Activated T-helper 17 cell treated with anti-CD3 and anti-CD28 coated beads, Interleukin-2, amount 50 U/mL, for 72 hours (primary cell): Measurements from ENCODE around the gene INSR. TPM values are rescaled to one million over a fixed set of nuclear protein-coding genes. Genes with fewer than 3 reads are reported as not detected.

ENCODE experiments used
- ATAC-seq: fragments of 150-1000 bp; cut with Tn5 transposase; replicated peaks from 2 replicates; pipeline ENCODE4 v1.10.0; 2021; ENCODE audit warnings: mild to moderate bottlenecking, moderate library complexity
- H3K27ac Mint-ChIP-seq: one replicate; pipeline ENCODE4 v1.8.0; 2022; ENCODE audit warnings: mixed read lengths
- H3K27me3 Mint-ChIP-seq: one replicate; pipeline ENCODE4 v1.8.0; 2022; ENCODE audit warnings: mixed read lengths
- H3K36me3 Mint-ChIP-seq: one replicate; pipeline ENCODE4 v1.8.0; 2022; ENCODE audit warnings: low read depth, mild to moderate bottlenecking, mixed read lengths
- H3K4me1 Mint-ChIP-seq: one replicate; pipeline ENCODE4 v1.8.0; 2022; ENCODE audit warnings: mixed read lengths
- H3K4me3 Mint-ChIP-seq: one replicate; pipeline ENCODE4 v1.8.0; 2022; ENCODE audit warnings: mild to moderate bottlenecking, mixed read lengths
- H3K9me3 Mint-ChIP-seq: one replicate; pipeline ENCODE4 v1.8.0; 2022; ENCODE audit warnings: mixed read lengths
- total RNA-seq, 2 donors: library from RNA; stranded (reverse); gene quantifications; one replicate each; pipeline ENCODE4 v1.2.3, GENCODE V29; 2022

The INSR gene
- total RNA-seq, 2 donors from 2014 or later, result 0.69 to 5.0 TPM

- ATAC-seq, result no peak
- H3K27ac Mint-ChIP-seq, result no peak overlapping the region
These were observed 13.1 kb downstream of the INSR start for GRCh38 chr19:7280940-7281666.

DNA sequence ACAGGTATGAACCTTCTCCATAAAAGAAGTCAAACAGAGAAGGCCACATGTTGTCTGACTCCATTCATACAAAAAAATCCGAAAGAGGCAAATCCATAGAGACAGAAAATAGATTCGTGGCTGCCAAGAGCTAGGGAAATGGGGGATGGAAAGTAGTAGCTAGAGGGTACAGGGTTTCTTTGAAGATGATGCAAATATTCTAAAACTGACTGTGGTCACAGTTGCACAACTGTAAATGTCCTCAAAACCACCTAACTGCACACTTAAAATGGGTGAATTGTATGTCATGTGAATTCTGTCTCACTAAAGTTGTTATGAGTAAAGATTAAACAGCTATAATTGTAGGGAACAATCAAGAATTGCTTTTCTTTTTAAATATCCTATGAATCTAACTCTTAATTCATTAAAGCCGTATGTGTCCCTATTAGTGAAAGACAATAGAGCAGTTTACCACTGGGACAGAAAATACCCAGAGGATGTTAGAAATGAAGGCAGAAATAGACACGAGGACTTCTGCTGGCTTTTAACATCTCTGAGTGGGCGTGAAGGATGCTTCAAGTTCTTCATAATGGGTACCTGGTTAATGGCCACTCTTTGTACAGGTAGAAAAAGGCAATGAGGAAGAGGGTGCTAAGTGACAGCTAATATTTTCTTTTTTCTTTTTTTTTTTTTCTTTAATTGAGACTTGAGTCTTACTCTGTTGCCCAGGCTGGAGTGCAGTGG lies 21.2 kb downstream of the INSR start:
- H3K27ac Mint-ChIP-seq, result no peak overlapping the region
- no peak for ATAC-seq
- no peaks in the 10 kb centered on the region for H3K4me1 Mint-ChIP-seq
- H3K27me3 Mint-ChIP-seq, result no peaks in the 10 kb centered on the region
- H3K36me3 Mint-ChIP-seq, result no peaks in the 10 kb centered on the region
- no peaks in the 10 kb centered on the region for H3K9me3 Mint-ChIP-seq
- H3K4me3 Mint-ChIP-seq, result no peak overlapping the region

More at GRCh38 chr19:7280940-7281666, 13.1 kb downstream of the INSR start:
- H3K36me3 Mint-ChIP-seq, result no peaks in the 10 kb centered on the region
- no peaks in the 10 kb centered on the region for H3K4me1 Mint-ChIP-seq
- no peaks in the 10 kb centered on the region for H3K27me3 Mint-ChIP-seq
- H3K4me3 Mint-ChIP-seq, result no peak overlapping the region
- no peaks in the 10 kb centered on the region for H3K9me3 Mint-ChIP-seq

DNA sequence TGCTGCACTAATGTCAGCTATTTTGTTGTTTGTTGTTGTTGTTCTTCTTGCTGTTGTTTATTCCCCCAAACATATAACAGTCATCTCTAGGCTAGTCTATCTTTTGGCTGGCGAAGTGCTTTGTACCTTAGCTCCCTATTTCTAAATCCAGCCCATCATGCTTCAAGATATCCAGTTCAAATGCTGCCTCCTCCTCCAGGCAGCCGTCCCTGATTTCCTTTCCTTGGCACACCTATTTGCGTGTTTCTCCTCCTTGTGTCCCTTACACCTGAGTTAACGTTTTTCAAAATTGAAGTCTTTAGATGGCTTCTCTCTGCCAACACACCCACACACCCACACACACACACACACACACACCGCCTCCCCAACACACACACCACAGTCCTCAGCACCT lies 25.5 kb downstream of the INSR start:
- H3K27ac Mint-ChIP-seq, result no peak overlapping the region
- no peaks in the 10 kb centered on the region for H3K9me3 Mint-ChIP-seq
- H3K36me3 Mint-ChIP-seq, result no peaks in the 10 kb centered on the region
- H3K27me3 Mint-ChIP-seq, result no peaks in the 10 kb centered on the region
- no peak overlapping the region for H3K4me3 Mint-ChIP-seq
- no peaks in the 10 kb centered on the region for H3K4me1 Mint-ChIP-seq
- ATAC-seq, result no peak

DNA sequence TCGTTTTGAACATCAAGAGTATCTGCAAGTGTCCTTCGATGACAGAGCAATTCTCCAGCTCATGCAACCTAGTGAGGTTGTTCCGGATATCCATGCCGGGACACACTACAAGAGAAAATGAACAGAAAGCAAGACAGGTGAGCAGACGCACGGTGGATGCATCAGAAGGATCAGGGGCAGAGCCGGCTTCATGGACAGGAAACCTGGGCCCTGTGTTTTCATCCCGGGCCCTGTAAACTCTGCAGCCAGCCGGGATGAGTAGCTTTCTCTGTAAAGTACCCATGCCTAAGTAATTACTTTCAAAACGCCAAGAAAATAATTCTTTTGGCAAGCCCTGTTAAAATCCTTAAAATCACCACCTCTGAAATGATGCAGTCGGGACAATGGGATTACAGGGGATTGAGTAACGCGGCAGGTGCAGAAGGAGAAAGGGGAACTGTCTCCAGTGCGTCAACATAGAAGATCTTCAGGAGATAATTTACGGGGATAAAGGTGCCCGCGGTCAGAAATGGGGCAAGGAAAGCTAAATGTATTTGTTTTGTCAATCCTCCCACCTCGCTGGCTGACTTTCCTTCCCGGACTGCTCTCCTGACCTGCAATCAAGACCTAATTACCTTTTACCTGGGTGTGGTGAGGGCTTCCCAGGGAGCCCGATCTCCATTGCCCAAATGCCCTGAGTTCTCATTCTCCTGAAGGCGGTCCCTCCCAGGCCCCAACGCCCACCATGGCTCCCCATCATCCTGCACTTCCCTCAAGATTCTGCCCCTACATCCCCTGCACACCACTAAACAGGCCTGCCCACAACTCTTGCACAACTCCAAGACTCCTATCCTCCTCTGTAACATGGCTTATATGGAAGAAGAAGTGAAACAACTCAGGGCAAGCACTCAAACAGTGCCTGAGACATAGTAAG lies 26.2 kb downstream of the INSR start:
- Mint-ChIP-seq H3K9me3 (no peaks in the 10 kb centered on the region), H3K36me3 (no peaks in the 10 kb centered on the region), H3K27me3 (no peaks in the 10 kb centered on the region), H3K4me1 (no peaks in the 10 kb centered on the region), H3K27ac (no peak overlapping the region), H3K4me3 (no peak overlapping the region)
- ATAC-seq, result no peak

DNA sequence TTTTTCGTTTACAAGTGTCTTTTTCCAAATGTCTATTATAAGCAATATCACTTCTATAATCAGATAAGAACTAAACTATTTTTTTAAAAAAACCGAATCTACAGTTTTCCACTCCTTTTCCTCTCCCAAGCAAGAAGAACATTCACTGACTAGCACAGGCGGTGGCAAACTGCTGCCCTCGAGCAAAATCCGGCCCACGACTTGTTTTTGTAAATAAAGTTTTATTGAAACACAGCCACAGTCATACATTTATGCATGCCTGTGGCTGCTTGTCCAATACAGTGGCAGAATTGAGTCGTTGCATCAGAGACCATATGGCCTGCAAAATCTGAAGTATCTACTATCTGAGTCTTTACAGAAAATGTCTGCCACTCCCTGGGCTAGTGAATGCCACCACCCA lies 27.4 kb downstream of the INSR start:
- no peak overlapping the region for H3K27ac Mint-ChIP-seq
- H3K4me1 Mint-ChIP-seq, result no peaks in the 10 kb centered on the region
- no peak for ATAC-seq
- H3K36me3 Mint-ChIP-seq, result no peaks in the 10 kb centered on the region
- no peaks in the 10 kb centered on the region for H3K9me3 Mint-ChIP-seq
- no peaks in the 10 kb centered on the region for H3K27me3 Mint-ChIP-seq
- H3K4me3 Mint-ChIP-seq, result no peak overlapping the region

DNA sequence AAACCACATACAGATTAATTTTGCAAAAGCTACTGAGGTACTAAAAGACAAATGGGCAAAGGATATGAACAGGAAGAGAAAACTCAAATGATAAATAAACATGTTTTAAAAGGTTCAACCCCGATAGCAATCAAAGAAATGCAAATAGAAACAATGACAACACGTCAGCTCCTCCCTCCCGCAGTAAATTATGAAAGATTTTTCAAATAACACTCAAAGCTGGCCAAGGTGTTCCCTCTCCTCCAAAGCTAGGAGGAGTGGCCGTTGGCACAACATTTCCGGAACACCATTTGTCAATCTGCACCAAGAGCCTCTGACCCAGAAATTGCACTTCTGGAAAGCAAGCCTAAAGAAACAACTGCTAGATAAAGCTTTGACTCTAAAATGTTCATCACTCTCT lies 28.3 kb downstream of the INSR start:
- H3K9me3 Mint-ChIP-seq, result no peaks in the 10 kb centered on the region
- no peak overlapping the region for H3K4me3 Mint-ChIP-seq
- H3K4me1 Mint-ChIP-seq, result no peaks in the 10 kb centered on the region
- no peak overlapping the region for H3K27ac Mint-ChIP-seq
- H3K36me3 Mint-ChIP-seq, result no peaks in the 10 kb centered on the region
- H3K27me3 Mint-ChIP-seq, result no peaks in the 10 kb centered on the region
- no peak for ATAC-seq

DNA sequence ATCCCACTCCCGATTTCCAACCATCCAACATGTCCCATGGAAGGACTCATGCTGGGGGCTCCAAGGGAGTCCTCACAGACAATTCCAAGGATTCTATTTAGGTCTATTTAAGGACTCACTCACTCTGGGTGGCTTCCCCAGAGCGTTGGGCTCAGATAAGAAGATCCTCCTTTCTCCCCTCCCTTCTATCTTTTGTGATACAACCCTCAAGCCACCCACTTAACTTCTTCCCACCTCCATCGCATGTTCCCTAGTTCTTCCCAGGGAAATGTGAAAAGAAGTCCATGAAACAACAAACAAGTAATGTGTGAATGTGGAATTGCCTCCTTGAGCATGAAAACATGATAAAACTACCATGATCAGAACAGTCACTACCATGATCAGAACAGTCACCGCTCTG lies 29.4 kb downstream of the INSR start:
- no peaks in the 10 kb centered on the region for H3K9me3 Mint-ChIP-seq
- H3K36me3 Mint-ChIP-seq, result no peaks in the 10 kb centered on the region
- no peak overlapping the region for H3K27ac Mint-ChIP-seq
- no peak overlapping the region for H3K4me3 Mint-ChIP-seq
- H3K4me1 Mint-ChIP-seq, result no peaks in the 10 kb centered on the region
- no peak for ATAC-seq
- no peaks in the 10 kb centered on the region for H3K27me3 Mint-ChIP-seq

GRCh38 chr19:7263521-7263920 lies 30.7 kb downstream of the INSR start:
- no peak overlapping the region for H3K4me3 Mint-ChIP-seq
- H3K4me1 Mint-ChIP-seq, result peaks cover 4% of the 10 kb centered on the region
- H3K27ac Mint-ChIP-seq, result no peak overlapping the region
- no peaks in the 10 kb centered on the region for H3K27me3 Mint-ChIP-seq
- H3K9me3 Mint-ChIP-seq, result no peaks in the 10 kb centered on the region
- ATAC-seq, result no peak
- H3K36me3 Mint-ChIP-seq, result no peaks in the 10 kb centered on the region

DNA sequence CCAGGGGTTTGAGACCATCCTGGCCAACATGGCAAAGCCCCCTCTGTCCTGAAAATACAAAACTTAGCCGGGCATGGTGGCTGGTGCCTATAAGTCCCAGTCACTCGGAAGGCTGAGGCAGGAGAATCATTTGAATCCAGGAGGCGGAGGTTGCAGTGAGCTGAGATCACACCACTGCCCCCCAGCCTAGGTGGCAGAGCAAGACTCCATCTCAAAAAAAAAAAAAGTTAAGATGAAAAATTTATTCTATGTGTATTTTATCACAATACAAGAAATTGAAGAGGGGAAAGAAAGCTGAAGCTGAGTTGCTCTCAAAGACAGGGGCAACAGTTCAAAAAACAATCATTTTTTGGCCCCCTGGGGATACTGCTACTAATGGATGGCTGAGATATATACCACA lies 31.1 kb downstream of the INSR start:
- Mint-ChIP-seq H3K27me3 (no peaks in the 10 kb centered on the region), H3K4me1 (peaks cover 4% of the 10 kb centered on the region), H3K4me3 (no peak overlapping the region), H3K27ac (no peak overlapping the region), H3K9me3 (no peaks in the 10 kb centered on the region), H3K36me3 (no peaks in the 10 kb centered on the region)
- no peak for ATAC-seq

DNA sequence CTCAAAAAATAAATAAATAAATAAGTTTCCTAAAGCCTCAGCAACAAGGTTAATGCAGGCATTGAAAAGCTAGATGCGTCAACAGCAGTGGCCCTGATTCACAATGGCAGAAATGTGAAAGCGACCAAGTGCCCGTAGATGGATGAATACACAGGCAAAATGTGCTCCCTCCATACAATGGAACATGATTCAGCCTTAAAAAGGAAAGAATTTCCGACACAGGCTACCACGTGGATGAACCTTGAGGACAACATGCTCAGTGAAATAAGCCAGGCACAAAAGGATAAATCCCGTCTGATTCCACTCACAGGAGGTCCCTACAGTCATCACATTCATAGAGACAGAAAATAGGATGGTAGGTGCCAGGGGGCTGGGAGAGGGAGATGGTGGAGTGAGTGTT lies 31.7 kb downstream of the INSR start:
- H3K27me3 Mint-ChIP-seq, result no peaks in the 10 kb centered on the region
- no peak overlapping the region for H3K27ac Mint-ChIP-seq
- peaks cover 4% of the 10 kb centered on the region for H3K4me1 Mint-ChIP-seq
- no peak for ATAC-seq
- no peaks in the 10 kb centered on the region for H3K36me3 Mint-ChIP-seq
- no peaks in the 10 kb centered on the region for H3K9me3 Mint-ChIP-seq
- no peak overlapping the region for H3K4me3 Mint-ChIP-seq

DNA sequence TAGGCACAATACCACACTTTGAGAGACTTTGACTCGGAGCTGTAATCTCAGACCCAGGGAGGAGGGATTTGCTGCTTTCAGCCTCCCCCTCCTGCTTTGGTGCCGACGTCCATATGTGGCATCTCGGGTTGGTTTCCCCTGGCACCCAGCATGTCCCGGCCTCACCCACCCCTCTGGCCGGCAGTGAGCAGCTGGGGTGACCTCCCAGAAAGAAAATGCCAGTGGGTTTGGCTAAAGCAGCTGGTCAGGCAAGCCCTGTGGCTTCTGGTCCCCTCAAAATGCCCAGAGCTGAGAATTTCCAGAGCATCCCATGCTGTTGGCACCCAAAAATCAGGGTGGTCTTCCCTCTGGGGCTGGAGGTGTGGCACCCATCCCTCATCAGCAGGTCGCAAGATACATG lies 34.1 kb downstream of the INSR start:
- Mint-ChIP-seq H3K9me3 (no peaks in the 10 kb centered on the region), H3K36me3 (no peaks in the 10 kb centered on the region), H3K27ac (no peak overlapping the region), H3K4me3 (no peak overlapping the region), H3K27me3 (no peaks in the 10 kb centered on the region), H3K4me1 (peaks cover 4% of the 10 kb centered on the region)
- ATAC-seq, result no peak

DNA sequence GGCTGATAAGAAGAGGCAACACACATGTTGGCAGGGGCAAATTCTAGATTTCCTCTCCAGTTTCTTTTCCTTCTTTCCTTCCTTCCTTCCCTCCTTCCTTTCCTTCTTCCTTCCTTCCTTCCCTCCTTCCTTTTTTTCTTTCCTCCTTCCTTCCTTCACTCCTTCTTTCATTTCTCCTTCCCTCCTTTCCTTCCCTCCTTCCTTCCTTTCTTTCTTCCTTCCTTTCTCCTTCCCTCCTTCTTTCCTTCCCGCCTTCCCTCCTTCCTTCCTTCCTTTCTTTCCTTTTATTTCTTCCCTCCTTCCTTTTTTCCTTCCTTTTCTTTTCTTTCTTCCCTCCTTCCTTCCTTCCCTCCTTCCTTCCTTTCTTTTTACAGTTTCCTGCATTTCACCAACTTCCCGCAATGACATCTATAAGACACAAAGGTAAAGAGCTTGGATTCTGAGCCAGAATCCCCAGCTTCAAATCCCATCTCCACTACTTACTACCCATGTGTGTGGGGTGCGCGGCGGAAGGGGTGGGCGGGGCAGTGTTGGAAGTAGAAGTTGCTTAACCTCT lies 35.3 kb downstream of the INSR start:
- H3K4me1 Mint-ChIP-seq, result peaks cover 4% of the 10 kb centered on the region
- H3K27me3 Mint-ChIP-seq, result no peaks in the 10 kb centered on the region
- no peaks in the 10 kb centered on the region for H3K36me3 Mint-ChIP-seq
- no peak overlapping the region for H3K27ac Mint-ChIP-seq
- no peak for ATAC-seq
- no peaks in the 10 kb centered on the region for H3K9me3 Mint-ChIP-seq
- H3K4me3 Mint-ChIP-seq, result no peak overlapping the region

DNA sequence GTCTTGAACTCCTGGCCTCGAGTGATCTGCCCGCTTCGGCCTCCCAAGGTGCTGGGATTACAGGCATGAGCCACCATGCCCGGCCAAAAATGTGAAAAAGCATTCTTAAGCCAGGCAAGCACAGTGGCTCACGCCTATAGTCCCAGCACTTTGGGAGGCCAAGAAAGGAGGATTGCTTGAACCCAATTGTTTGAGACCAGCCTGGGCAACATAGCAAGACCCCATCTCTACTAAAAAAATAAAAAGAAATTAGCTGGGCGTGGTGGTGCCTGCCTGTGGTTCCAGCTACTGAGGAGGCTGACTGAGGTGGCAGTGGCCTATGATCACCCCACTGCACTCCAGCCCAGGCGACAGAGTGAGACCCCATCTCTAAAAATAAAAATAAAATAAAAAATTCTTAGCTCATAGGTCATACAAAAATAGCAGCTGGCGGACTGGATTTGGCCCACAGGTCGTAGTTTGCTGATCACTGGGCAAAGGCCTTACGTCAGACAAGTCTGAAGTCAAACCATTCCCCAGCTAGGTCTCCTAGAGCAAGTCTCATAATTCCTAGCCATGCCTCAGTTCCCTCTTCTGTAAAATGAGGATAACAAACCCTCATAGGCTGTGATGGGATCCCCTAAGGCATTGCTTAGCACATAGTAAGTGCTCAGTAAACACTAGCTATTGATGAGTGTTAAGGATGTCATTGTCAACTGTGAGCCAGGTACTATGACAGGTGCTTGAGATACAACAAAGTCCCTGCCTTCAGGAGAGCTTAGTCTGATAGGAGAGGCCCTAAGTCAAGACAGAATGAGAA lies 36.0 kb downstream of the INSR start:
- Mint-ChIP-seq H3K36me3 (no peaks in the 10 kb centered on the region), H3K4me1 (peaks cover 4% of the 10 kb centered on the region), H3K27me3 (no peaks in the 10 kb centered on the region), H3K9me3 (no peaks in the 10 kb centered on the region), H3K27ac (no peak overlapping the region), H3K4me3 (no peak overlapping the region)
- no peak for ATAC-seq
